Jurkat, Clone E6-1 (cell line): ENCODE measurements around the gene TBX6. TPM values are rescaled to one million over a fixed set of nuclear protein-coding genes. Genes with fewer than 3 reads are reported as not detected.
"Not testable (repeated sequence)": the region's sequence is repeated elsewhere in the genome, so short reads cannot be mapped to it uniquely, and the experiment has no call there.

Source experiments
- DNase-seq: peaks from one replicate; pipeline ENCODE4 v3.0.0-alpha.2; 2011; ENCODE audit warnings: low read depth, low spot score
- H3K4me3 ChIP-seq: 2 replicates; pipeline ENCODE4 v1.5.1; 2011; ENCODE audit warnings: mild to moderate bottlenecking, low read length, control low read depth, moderate library complexity
- polyA plus RNA-seq: library from polyadenylated mRNA; unstranded; fragments of >200 nt; gene quantifications from one replicate; pipeline ENCODE4 v1.2.1, GENCODE V29; 2012; ENCODE audit warnings: missing spikeins; ENCODE audit not compliant: insufficient read length, insufficient read depth

TBX6 gene, protein sequence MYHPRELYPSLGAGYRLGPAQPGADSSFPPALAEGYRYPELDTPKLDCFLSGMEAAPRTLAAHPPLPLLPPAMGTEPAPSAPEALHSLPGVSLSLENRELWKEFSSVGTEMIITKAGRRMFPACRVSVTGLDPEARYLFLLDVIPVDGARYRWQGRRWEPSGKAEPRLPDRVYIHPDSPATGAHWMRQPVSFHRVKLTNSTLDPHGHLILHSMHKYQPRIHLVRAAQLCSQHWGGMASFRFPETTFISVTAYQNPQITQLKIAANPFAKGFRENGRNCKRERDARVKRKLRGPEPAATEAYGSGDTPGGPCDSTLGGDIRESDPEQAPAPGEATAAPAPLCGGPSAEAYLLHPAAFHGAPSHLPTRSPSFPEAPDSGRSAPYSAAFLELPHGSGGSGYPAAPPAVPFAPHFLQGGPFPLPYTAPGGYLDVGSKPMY
- 4.3 TPM for polyA plus RNA-seq

DNA sequence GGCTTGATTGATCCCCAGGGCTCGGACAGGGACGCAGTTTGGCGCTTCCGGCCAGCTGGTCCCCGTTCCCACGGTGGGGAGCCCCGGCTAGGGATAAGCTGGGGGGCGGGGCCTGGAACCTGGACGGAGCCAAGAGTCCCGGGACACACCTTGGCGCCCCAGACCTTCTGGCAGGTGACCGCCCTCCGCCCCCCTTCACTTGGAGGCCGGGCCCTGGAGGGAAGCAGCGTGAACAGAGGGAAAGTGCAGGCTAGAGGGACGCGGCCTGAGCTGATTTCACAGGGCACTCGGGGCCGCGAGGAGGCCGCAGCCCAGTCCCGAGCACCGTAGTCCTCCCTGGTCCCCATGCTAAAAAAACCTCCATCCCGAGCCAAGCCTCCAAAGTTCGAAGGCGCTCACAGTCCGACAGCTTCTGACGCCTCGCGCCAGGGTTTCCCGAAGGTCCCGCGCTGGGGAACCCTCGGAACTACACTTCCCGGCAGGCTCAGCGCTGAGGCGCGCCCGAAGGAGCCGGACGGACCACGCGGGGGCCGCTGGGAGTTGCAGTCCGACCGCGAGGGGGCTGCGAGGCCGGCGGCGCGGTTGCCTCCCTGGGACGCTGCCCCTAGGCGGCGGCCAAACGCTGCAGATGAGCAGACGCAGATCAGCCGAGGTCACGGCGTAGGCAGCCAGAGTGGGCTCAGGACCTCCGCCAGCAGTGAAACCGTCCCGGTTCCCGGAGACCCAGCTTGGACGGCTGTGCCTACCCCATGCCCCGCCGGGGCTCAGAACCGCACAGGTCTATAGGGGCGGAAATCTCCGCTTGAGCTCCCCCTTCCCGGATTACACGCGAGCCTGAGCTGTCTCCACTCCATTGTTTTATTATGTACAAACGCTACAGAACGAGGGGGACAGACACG, at the start of gene TBX6:
Gene TBX6, minus strand, starts transcription at position 451 of the 899 bp plus-strand sequence. CDS start 731 bp downstream, outside the sequence.
- peak; percentile 87 for DNase-seq

DNA sequence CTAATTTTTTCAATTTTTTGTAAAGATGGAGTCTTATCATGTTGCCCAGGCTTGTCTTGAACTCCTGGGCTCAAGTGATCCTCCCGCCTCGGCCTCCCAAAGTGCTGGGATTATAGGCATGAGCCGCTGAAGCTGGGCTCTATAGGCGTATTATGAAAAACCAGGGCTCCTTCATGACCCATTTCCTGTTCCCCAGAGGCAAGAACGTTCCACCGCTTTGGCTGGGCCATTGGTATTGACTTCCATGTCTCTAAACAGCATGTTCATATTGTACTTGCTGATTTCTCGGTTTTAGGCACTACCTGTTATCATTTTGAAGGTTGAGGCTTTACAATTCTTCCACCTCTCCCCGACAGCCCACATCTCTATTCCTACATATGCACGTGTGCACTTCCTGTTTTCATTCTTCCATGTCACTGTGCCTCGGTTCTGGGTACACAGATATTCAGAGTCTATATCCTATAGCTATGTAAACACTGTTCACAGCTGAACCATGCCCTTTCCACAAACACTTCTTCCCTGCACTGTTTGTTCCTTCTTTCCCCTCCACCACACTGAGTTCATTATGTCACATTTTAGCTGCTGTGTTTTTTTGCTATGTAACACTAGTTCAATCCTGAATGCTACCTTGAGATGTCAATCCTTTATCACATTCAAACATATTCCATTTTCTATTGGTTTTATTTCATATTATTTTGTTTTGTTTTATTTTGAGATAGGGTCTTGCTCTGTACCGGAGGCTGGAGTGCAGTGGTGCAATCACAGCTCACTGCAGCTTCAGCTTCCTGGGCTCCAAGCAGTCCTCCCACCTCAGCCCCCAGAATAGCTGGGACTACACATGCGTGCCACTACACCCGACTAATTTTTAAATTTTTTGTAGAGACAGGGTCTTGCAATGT, 48.1 kb upstream of the TBX6 start:
- no peak overlapping the region for H3K4me3 ChIP-seq
- DNase-seq = no peak

More for the DNA sequence above, at the start of gene TBX6:
- peak within 1 kb of the TSS; percentile 92 for H3K4me3 ChIP-seq

DNA sequence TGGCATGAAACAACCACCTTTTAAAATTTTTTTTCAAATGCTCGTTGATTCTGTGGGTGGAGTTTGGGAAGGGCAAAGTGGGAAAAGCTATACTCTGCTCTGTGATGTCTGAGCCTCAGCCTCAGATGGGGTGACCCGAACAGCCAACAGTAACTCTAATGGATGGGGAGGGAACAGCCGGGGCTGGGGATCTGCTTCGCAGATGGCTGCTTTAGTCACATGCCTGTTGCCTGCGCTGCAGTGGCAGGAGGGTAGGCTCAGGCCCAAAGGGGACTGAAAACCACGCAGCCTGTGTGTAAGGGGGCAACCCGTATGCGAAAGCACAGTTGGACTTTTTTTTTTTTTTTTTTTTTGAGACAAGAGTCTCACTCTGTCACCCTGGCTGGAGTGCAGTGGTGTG, 46.2 kb upstream of the TBX6 start:
- no peak for DNase-seq
- no peak overlapping the region for H3K4me3 ChIP-seq

DNA sequence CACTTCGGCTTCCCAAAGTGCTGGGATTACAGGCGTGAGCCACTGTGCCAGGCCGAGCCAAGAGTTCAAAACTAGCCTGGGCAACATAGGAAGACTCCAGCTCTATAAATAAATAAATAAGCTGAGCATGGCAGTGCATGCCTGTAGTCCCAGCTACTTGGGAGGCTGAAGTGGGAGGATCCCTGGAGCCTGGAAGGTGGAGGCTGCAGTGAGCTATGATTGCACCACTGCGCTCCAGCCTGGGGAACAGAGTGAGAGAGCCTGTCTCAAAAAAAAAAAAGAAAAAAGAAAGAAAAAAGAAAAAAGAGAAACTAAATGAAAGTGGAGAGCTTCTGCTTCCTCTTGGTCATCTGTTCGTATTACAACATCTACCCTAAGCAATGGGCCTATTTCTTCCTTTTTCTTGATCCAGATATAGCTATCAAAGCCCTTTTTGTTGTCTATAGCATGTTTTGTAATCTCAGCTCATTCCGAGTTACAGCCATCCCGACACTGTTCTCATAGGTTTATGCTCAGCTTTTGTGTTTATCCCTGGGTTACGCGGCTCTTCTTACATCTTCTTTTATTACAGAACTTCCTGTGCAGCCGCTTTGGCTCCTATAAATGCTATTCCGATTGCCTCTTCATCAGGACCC, 45.4 kb upstream of the TBX6 start:
- no peak for DNase-seq

GRCh38 chr16:30132591-30132990, 40.9 kb upstream of the TBX6 start:
- no peak overlapping the region for H3K4me3 ChIP-seq
- no peak for DNase-seq

More for the DNA sequence above, 45.4 kb upstream of the TBX6 start:
- no peak overlapping the region for H3K4me3 ChIP-seq

DNA sequence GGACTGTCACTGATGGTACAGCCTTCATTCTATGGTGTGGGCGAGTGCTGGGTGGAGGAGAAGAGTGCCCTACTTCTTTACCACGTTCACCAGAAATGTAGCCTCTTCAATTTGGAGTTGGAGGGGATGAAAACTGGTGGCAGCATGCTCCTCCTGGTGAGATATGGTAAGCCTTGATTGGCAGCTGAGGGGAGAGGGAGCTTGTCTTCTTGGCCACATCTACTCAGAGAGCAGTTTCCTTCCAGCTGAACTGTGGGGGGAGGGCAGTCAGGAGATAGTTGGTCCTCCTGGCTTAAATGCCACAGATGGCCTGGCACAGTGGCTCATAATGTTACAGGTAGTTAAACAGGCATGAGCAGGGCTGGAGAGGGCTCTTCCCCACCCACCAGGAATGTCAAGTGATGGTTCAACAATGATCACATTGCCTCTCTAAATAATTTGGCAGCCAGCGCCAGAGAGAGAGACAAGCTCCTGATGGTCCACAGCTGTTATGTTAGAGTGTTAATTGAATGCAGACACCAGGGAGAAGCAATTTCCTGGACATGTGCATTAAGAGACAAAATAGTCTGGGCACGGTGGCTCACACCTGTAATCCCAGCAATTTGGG, 40.2 kb upstream of the TBX6 start:
- peak; percentile 82 for DNase-seq

DNA sequence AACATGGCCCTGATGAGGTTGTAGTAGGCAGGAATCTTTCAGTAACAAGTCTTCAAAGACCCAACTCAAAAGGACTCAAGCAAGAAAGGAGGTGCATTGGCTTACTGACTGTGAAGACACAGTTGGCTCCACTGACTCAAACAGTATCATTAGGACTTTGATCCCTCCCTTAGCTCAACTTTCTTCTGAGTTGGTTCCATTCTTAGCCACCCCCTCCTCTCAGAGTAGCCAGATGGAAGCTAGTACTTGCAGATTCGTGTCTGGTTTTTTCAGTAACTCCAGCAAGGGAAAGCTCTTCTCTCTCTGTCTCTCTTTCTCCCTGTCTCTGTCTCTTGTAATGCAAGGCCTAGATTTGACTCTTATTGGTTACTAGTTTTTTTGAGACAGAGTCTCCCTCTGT, 36.3 kb upstream of the TBX6 start:
- no peak for DNase-seq
- H3K4me3 ChIP-seq = no peak overlapping the region

More for the DNA sequence above, 40.2 kb upstream of the TBX6 start:
- no peak overlapping the region; the same call in 1 of the 2 replicates for H3K4me3 ChIP-seq

DNA sequence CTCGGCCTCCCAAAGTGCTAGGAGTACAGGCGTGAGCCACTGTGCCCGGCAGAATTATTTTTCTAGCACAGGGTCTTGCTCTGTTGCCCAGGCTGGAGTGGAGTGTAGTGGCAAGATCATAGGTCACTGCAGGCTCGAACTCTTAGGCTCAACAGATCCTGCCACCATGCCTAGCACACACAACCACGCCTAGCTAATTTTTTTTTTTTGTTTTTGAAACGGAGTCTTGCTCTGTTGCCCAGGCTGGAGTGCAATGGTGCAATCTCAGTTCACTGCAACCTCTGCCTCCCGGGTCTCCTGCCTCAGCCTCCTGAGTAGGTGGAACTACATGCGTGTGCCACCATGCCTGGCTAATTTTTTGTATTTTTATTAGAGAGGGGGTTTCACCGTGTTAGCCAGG, 34.0 kb upstream of the TBX6 start:
- H3K4me3 ChIP-seq, DNase-seq: not testable (repeated sequence)

GRCh38 chr16:30124985-30125379, 33.3 kb upstream of the TBX6 start:
- no peak for DNase-seq
- no peak overlapping the region for H3K4me3 ChIP-seq

DNA sequence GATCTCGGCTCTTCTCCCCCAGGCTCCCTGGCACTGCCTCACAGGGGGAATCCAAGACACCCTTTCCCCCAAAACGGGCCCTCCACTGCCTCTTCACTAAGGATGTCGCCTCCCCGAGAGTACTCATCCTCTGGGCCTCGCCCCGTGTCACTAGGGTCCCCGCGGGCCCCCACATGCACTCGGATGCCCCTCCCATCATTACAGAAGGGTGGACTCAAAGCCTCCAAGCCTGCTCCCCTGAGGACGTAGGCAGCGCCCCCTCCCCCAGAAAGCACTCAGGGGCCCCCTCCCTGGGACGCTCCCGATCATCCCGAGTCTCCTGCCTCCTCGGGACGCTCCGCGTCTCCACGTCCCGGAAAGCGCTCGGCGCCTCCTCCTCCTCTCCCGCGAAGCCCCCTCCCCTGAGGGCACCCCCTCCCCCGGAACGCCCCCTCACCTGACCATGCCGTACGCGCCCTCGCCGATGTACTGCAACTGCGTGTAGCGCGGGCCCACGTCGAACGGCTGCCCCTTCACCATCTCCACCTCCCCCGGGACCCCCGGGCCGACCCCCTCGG, 31.0 kb upstream of the TBX6 start:
- peak overlapping the region; percentile 70 for H3K4me3 ChIP-seq
- DNase-seq = no peak

DNA sequence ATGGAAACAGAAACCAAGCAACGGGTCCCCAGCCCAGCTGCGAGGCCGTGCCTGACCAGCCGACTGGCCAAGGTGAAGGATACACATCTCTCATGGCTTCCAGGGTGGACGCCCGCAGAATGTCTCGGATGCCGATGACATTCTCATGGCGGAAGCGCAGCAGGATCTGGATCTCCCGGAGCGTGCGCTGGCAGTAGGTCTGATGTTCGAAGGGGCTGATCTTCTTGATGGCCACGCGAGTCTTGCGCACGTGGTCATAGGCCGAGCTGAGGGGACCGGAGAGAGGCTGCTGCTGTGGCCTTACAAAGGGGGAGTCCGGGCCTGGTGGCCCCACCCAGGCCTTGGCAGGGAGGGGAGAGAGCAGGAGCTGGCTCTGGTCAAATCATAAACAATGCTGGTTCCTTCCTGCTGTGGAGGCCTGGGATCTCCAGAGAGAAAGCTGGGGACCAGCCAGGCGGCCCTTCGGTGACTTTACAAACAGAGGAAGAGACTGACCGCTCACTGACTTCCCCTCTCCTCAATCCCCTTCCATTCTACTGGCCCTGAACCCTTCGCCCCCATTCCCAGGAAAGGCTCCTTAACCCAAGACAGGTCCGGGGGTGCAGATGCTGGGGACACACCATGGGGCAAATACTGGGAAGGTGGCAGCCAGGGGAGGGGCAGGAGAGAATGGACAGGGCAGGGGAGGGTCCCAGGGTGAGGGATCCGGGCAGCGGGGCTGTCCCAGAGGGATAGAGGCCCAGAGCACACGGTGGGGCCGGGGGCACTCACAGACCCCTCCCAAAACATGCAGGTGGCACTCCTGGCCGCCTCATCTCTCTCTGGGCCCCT, 30.2 kb upstream of the TBX6 start:
- DNase-seq = no peak
- H3K4me3 ChIP-seq = peak overlapping the region; percentile 70

DNA sequence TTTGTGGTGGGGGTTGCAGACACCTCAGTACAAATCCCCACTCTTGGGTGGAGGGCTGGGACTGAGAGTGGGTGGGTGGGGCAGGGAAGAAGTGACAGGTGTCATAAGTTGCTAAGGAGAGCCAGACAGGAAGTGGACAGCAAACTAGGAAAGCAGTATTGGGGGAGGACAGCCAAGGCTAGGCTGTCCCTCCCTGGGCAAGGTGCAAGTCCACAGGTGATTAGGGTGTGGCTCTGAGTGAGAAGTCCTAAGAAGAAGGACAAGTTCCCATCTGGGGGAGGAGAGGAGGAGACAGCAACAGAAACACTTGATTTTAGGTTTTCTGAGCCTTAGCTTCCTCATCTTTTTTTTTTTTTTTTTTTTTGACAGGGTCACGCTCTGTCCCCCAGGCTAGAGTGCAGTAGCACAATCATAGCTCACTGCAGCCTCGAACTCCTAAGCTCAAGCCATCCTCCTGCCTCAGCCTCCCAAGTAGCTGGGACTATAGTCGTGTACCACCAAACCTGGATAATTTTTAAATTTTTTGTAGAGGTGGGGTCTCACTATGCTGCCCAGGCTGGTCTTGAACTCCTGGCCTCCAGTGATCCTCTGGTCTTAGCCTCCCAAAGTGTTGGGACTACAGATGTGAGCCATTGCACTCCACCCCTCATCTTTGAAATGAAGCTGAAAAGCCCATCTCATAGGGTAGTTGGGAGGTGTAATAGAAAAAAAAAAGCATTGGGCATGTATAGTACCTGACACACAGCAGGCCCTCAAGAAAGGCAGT, 28.8 kb upstream of the TBX6 start:
- H3K4me3 ChIP-seq = no peak overlapping the region
- no peak for DNase-seq

DNA sequence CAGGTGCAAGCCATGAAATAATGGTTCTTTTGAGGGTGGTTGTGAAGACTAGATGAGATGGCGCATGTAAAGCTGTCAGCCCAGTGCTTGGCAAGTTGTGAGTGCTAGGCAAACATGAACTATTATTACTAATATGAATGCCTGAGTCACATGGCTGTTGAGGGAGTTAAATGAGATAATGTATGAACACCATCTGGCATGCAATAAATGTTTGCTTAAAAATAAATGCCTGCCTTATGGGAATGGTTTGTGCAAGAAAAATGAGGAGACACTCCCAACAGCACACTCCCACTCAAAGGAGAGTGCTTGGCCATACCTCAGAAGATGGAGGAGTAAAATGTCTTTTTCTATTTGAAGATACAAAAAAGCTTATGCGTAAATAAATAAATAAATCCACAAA, 27.7 kb upstream of the TBX6 start:
- no peak overlapping the region for H3K4me3 ChIP-seq
- DNase-seq = no peak

DNA sequence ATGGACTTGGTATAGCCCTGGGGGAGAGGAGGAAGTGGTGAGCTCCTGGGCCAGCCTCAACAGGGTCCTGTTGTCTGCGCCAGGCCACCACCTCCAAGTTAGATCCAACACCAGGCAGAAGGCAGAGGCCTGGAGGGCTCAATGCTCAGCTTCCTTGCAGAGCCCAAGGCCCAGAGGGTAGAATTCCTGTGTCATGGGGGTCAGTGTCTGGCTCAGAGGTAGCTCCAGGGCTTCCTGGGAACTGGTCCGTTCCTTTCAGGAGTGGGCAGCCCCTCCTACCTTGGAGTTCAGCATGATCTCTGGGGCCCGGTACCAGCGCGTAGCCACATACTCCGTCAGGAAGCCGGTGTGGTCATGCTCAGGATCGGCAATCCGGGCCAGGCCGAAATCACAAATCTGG, 26.0 kb upstream of the TBX6 start:
- no peak for DNase-seq

DNA sequence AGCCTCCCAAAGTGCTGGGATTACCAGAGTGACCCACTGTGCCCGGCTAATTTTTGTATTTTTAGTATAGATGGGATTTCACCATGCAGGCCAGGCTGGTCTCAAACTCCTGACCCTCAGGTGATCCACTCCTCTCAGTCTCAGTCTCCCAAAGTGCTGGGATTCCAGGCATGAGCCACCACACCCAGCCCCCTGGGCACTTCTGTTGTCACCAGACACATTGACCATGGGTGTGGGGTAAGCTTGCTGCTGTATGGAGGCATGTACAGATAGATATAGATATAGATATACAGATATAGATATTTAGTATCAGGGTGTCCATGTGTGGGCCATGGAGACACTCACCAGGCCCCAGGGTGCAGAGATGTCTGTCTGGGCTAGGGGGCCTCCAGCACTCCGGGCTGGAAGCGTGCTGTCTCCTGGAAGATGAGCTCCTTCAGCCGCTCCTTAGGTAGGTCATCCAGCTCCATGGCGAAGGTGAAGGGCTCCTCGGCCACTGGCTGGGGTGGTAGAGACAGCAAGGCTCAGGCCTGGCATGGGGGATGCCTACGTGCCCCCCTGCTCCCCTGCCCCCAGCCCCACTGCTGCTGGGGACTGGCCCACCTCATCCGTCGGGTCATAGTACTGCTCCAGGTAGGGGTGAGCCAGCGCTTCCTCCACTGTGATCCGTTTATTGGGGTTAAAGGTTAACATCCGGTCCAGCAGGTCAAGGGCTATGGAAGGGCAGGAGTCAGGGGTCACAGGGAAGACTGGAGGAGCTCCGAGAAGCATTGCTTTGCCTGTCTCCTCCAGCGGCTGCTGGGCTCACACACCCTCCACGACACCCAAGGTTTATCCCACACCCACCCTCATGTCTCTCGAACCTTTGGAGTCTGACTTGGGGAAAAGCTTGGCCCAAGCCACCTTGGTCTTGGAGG, 24.8 kb upstream of the TBX6 start:
- DNase-seq = no peak
- no peak overlapping the region for H3K4me3 ChIP-seq

More for the DNA sequence above, 26.0 kb upstream of the TBX6 start:
- H3K4me3 ChIP-seq = no peak overlapping the region
